GM12865 (cell line): ENCODE measurements around the gene NTN1.

Experiments
- DNase-seq: peaks from one replicate; pipeline ENCODE4 v3.0.0; 2010; ENCODE audit warnings: low read depth
- H3K4me3 ChIP-seq: 2 replicates; pipeline ENCODE4 v1.5.1; 2011; ENCODE audit warnings: mild to moderate bottlenecking, low read depth, low read length, control low read depth
- TF ChIP-seq, protein P1 (sequence below): IDR thresholded peaks from 2 replicates; pipeline ENCODE4 v1.5.1; 2011; ENCODE audit warnings: low read length, control low read depth, low read depth, inconsistent platforms; ENCODE audit not compliant: insufficient read depth; ENCODE audit errors: missing control alignments

The NTN1 gene

DNA sequence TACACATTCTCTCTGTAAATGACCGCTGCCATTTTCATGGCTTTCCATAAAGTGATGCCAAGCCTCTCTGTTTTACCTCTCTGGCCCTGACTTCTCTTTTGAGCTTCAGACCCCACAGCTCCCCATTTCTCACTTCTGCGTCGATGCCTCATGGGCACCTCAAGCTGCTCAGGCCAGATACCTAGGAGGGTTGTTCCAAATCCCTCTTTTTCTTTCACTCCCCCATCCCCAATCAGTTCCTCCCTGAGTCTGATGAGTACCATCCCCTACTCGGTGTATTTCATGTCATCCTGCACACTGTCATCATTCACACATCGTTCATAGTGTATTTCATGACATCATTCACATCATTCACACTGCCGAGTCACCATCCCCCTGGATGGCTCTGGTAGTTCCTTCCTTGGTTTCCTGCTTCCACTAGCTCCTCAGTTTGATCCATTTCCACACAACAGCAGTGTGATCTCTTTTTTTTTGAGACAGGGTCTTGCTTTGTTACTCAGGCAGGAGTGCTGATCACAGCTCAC is 43.1 kb downstream of the NTN1 start:
- TF ChIP-seq, protein P1, sequence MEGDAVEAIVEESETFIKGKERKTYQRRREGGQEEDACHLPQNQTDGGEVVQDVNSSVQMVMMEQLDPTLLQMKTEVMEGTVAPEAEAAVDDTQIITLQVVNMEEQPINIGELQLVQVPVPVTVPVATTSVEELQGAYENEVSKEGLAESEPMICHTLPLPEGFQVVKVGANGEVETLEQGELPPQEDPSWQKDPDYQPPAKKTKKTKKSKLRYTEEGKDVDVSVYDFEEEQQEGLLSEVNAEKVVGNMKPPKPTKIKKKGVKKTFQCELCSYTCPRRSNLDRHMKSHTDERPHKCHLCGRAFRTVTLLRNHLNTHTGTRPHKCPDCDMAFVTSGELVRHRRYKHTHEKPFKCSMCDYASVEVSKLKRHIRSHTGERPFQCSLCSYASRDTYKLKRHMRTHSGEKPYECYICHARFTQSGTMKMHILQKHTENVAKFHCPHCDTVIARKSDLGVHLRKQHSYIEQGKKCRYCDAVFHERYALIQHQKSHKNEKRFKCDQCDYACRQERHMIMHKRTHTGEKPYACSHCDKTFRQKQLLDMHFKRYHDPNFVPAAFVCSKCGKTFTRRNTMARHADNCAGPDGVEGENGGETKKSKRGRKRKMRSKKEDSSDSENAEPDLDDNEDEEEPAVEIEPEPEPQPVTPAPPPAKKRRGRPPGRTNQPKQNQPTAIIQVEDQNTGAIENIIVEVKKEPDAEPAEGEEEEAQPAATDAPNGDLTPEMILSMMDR: no peak
- no peak for DNase-seq
- H3K4me3 ChIP-seq: no peak overlapping the region

DNA sequence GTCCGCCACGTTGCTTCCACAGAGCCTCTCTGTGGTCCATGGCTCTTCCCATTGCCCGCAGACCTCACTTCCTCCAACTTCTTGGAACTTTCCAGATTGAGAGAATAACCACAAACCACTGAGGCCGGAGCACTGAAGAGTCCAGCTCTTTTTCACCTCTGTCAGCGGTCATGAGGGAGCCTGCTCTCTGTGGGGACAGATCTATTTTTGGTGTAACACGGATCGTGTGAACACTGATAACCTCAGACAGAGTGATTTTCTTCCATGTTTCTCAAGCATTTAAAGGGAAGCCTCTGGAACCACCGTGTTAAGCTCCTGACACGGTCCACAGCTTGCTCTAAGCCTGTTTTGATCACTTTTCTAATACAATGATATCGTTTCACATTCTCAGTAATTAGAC is 49.7 kb downstream of the NTN1 start:
- TF ChIP-seq, protein P1: no peak
- no peak overlapping the region for H3K4me3 ChIP-seq
- DNase-seq: no peak

DNA sequence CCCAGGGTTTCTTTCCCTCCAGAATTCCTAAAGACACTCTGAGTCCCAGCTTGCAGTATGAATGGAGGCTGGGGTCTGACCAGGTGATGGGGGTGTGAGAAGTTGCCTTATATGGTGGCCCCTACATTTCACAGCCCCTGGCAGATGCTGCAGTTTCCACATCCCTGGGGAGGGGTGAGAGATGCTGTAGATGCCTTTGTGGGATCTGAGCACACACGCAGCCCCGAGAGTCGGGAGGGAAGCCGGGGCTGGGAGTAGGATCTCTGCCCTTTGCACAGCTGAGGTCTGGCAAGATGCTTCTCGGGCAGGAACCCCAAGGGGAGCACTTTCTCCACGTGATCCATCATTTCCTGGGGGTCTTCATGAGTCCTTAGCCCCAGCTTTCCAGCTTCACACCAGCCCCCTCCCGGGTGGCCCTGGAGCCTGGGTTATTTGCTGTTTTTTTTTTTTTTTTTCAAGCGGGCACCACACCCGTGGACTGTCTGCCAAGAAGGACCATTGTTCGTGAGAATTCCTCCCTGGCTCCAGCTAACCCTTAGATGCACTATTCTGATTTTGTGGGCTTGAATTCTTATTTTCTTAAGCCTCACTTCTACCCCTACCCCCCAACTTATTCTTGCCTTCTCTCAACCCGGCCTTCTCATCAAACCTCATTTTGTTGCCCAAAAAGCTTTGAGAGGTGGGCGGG is 50.6 kb downstream of the NTN1 start:
- TF ChIP-seq, protein P1: no peak
- no peak overlapping the region for H3K4me3 ChIP-seq
- no peak for DNase-seq

GRCh38 chr17:9072696-9073339 is 51.5 kb downstream of the NTN1 start:
- TF ChIP-seq, protein P1: no peak
- DNase-seq: no peak
- no peak overlapping the region for H3K4me3 ChIP-seq

GRCh38 chr17:9074131-9074530 is 52.8 kb downstream of the NTN1 start:
- no peak overlapping the region for H3K4me3 ChIP-seq
- TF ChIP-seq, protein P1: no peak
- DNase-seq: no peak

DNA sequence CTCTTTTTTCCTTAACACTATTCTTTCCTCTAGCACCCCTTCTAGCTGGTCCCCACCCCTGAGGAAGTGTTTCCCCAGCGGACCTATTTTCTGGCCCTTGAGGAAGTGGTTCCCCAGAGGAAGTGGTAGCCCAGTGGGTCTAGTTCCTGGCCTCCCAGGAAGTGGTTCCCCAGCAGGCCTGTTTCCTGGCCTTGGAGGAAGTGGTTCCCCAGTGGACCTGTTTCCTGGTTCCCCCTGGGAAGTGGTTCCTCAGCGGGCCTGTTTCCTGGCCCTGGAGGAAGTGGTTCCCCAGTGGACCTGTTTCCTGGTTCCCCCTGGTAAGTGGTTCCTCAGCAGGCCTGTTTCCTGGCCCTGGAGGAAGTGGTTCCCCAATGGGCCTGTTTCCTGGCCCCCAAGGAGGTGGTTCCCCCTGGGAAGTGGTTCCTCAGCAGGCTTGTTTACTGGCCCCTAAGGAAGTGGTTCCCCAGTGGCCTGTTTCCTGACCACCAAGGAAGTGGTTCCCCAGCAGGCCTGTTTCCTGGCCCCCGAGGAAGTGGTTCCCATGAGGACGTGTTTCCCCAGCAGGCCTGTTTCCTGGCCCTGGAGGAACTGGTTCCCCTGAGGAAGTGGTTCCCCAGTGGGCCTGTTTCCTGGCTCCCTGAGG is 58.3 kb downstream of the NTN1 start:
- TF ChIP-seq, protein P1: no peak
- H3K4me3 ChIP-seq: no peak overlapping the region
- DNase-seq: no peak
